ENCODE measurements around the gene TMEM9.

The TMEM9 gene

DNA sequence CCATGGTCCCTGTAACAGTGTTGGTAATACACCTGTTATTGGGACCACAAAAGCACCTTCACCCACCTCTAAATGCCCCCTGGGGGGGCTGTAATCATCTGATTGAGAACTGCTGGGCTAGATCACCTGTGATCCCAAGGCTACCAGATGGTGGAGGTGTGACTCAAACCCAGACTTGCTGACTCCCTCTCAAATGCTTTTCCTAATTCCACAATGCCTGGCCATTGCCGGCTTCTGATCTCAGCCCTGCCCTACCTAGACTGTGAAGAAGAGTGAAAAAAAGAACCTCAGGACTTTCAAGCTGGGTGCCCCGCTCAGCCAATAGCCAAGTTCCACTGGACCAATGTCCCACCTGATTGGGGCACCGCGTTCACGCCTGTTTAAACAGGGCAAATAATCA lies 9.6 kb downstream of the TMEM9 start:
- DNase-seq: no peak

DNA sequence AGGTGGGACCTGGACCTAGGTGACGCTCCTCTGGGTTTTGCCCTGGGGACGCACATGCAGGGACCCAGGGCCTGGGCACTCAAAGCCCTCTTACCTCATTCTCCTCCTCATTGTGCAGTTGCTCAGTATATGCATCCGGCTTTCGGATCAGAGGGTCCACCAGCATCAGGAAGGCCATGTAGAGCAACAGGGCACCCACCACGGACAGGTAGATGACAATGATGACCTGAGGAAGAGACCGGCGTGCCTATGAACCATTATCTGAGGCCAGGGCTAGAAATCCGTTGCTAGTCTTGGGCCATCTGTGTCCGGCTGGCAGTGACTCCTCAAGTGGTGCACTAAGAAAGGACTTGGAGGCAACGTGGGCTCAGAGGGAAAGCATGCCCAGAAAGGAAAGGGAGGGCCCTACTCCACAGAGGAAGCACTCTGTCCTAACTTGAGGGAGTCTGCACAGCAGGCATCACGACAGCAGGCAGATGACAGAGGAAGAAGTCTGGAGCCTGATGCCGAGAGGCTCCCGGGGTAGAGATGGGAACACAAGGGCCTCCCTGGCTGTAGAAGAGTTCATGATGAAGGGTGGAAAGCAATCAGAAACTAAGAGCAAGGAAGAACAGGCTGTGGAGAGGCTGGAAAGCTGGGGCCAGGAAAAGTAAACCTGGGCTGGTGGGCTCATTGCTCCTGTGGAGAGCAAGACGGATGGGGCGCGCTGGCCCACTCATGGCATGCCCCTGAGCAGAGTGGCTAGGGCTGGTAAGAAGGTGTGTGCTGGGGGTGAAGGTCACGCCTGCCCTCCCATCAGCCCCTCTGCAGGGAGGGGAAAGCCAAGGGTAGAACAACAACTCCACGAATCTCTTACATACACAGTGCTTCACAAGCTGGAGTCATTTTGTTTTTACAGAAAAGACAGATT lies 10.3 kb downstream of the TMEM9 start:
- DNase-seq: no peak

DNA sequence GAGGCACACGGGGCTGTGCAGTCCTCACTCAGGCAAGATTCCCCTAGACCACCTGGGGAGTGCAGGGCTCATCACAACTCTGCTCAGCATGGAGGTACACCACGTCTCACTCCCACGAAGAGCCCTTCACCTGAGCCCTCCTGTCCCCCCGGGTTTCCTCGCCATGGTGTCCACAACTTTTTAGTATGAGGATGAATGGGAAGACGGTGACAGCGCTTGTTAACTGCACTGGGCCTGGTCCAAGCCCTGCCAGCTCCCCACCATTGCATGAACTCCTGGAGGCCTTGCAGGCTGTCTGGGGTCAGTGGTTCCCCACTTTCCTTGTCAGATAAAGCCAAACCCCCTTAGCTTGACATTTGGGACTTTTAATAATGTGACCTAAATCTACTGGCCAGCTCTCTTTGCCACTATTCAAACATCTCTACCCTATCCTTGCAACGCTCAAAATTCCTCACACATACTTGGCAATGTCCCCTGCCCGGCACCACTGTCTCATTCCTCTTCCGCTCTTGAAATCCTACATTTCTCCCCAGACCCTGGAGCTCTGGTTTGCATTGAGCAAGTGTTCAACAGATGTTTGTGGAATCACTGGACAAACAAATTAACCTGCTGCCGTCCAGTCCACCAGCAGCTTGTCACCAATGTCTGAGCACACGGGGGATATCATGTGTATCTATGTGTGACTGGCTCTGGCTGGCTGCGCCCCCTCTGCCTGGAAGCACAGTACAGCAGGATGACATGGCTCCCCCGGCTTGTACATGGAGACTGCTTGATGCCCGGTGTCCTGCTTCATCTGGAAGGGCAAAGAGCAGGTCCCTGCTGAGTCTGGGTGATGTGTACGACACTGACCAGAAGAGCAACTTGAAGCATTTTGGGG lies 11.2 kb downstream of the TMEM9 start:
- DNase-seq: no peak

DNA sequence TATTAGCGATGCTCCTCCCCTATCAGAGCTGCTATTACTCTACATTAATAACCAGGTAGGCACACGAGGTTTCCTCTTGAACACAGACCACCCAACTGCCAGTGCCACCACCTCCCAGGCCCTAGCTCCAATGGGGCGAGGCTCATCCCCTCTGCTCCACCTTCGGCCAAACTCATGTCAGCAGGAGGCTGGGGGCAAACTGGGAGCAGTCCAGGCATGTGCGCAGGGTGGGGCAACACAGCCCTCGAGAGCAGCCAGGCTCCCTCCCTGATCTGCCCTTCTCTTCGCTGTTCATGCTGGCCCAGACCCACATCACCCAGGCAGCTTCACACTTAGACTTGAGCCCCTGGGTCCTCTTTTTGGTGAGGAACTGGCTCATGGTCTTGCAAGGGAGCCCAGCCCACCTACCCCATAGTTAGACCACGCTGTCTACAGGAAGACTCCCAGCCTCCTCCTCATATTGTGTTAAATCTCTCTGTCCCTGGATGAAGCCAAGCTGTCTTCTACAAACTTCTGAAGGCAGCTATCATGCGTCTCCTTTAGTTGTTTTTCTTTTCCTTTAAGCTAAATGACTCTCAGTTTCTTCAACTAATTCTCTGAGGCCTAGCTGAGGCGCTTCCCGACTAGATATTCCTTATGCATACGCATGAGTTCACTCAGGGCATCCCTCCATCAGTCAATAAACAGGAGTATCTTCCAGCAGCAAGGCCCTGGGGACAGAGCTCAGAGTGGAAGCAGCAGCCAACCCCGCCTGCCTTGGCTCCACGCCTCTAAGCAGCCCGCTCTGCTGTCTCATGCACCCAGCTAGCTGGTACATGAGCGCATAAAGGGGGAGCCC lies 12.0 kb downstream of the TMEM9 start:
- no peak for DNase-seq

DNA sequence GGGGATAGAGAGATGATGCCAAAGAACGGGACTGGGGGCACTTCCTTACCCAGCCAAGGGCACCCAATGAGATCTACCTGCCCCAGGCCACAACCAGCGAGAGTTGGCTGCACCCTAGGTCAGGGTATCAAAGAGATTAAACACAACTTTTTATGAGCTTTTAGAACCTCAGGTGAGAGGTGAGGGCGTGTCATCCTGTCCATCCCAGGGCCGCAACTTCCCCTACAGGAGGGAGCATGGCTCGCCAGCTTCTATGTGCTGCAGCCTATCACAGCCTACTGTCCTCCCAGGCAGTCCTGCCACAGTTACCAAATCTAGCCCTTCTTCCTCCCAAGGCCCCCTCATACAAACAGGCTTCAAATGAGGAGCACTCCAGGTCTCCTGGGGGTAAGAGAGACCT lies 12.9 kb downstream of the TMEM9 start:
- DNase-seq: no peak

DNA sequence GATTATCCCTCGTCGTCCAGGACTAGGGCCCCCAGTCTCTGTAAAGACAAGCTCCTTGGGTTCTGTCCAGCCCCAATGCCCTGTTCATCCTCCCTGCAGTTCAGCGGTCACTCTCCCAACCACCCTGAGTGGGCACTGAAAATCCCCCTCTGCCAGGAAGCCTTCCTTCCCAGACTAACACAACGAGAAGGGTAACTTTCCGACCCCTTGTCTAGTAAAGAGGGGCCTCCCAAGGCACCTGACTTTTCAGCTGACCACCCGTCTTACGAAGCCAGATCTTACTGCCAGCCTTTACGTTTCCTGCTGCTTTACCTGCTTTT lies 13.4 kb downstream of the TMEM9 start:
- DNase-seq: no peak

DNA sequence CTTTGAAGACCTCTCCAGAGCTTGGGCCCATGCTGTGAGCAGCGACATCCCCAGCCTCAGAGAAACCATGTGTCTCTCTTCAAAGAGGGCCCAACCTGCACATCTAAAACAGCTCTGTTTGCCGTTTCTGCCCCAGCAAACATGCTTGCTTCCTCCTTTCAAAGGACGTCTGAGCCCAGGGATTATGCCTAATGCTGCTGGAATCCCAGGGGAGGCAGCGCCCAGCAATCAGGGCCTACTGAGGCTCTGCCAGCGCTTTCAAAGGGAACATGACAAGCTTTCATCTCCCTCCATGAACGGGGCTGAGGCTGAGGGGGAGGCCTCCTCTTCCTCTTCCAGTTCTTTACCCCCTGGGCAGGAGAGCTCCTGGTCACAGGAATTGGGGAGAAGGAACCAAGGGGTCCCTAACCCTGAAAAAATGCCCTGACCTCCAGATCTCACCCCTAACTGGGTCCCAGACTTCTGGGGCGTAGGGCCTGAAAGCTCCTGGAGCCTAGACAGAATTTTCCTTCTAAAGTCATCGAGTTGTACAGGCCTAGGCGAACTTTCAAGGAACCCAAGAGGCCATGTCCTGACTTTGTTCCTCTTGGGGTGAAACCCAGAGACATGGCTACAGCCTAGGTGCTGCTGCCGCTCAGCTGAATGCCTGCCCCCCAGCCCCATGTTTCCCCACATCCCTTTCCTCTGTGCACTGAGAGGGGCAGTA lies 13.9 kb downstream of the TMEM9 start:
- no peak for DNase-seq

DNA sequence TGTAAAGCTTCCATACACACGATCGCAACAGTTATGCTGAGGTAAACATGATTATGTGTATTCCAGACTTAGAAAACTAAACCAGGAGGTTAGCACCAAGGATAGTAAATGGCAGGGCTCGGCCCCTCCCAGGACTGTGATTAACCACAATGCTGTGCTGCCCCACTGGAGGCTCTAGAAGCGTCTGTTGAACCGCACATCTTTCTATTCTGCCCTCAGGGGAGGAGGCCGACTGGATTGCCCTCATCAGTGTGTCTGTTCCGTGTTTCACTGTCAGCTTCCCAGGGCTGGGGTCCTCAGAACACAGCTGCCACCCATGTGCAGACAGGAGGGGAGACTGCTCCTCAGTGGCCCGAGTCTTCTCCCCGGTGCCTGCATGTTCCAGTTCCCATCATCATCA lies 14.5 kb downstream of the TMEM9 start:
- no peak for DNase-seq

DNA sequence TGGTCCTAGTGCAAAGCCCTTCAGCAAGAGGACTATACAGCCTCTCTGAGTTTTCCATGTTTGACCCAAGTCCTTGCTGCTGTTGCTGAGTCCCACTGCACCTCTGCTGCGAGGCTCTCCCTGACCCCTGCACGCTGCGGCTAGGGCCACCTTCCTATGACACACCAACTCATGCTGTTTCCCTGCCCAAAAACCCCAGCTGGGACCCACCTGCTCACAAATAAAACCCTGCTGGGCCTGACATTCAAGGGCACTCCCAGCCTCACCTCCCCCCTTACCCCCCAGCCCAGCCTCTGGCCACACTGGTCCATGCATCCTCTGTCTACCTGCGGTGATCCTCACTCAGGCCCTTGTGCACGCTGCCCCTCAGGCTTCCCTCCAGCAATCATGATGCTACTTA lies 15.0 kb downstream of the TMEM9 start:
- no peak for DNase-seq

DNA sequence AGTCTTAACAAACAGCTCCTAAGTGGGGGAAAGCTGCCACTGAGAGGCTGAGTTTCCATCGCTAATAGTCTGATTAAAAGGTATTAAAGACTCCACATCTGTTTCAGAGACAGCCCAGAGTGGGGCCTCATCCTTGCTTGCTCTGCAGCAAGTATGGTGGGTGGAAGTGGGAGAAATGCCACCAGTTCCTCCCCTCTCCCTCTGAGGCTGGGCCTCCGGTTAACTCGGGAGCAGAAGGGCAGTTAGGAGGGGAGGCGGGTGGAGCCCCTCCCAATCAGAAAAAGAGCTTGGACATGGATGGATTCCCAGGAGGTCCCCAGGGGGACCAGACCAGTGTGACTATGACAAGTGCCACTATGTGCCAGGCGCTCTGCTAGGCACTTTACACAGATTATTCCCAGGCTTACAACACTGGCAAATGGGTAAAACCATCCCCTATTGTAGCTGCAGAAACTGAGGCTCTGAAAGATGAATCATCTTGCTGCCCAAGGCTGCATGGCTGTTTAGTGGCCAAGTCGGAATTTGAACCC lies 15.9 kb downstream of the TMEM9 start:
- DNase-seq: no peak

DNA sequence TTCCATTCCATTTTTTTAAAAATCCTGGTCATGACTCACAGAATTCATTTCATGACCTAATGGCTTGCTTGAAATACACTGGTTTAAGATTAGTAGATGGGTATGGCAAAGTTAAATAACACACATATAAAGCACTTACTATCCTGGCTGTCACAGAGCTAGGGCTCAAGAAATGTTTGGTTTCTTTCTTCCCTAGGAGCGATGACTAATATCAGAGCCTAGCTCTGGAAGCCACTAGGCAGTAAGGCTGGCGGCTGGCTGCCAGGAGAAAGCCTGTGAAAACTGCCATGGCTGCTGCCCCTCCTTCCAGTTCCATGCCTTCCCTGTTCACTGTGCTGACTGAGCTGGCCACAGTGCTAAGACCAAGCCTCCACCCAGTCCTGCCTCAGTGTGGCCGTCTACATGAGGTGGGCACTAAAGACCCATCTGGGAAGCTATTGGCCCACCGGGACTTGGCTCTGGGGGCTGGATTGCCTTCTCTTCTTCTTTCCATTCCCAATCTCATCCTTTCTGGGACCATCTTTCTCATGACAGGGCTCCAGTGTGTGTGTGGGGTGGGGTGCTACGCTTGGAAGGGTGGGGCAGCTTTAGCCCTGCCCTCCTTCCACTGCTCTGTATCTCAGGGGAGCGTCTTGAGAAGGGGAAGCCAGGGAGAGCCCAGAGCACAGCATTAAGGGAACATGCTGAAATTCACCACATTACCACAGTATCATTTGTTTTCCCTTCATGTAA lies 16.5 kb downstream of the TMEM9 start:
- no peak for DNase-seq

DNA sequence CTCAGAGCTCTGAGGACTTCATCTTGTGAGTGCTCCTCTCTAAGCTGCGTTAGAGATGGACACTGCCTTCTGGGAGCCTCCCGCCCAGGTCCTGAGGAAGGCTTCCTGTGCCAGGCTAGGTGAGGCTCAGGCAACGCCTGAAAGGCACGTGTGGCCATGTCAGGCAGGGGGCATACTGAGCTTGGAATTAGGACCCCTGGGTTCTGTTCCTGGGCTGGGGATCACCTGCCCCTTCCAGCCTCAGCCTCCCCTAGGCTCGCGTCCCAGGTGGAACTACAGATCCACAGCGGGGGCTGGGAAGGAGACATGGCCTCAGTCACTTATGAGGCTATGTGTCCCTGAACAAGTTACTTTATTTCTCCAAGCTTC lies 17.3 kb downstream of the TMEM9 start:
- DNase-seq: no peak

DNA sequence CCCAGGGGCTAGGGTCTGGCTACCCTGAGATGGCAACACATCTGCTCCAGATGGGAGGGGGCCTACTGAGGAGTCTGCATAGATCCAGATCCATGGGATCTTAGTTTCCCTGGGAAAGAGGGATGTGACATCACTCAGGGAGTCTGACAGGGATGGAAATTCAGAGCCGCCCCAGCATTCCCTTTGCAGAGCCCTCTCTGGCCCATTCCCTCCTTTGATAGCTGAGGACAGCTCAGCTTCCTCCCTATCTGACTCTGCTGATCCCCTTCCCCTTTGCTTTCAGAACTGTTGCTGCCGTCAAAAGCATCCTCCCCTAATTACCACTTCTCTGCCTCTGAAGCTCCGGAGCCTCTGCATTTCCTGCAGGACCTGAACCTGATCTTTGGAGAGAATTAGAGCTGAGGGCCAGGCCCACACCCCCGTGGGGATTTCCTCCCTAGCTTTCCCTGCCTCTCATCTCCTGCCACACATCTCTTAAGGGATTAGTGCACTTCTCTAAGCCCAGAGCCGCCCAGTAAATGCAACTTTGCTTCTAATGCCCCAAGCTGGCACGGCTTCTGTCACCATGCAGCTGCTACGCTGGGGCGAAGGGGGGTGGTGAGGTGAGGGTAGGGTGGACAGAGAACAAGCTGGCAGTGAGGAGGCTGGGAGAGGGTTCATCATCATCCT lies 17.8 kb downstream of the TMEM9 start:
- DNase-seq: no peak

DNA sequence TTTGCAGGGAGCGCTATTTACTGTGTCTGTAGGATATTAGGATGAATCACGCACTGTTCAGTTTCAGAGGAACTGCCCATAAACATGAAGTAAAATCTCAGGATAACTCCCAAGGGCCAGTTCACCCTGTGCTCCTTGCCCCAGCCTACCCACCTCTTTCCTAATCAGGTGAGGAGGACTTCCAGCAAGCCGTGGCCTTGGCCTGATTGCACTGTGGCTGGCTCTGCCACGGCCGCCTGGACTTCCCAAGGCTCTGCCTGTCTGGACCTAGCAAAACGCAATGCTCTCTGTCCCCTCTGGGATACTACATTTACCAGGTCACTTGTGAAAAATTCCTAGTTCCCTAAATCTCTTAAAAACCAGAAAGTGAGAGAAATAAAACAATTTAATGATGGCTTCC lies 19.9 kb downstream of the TMEM9 start:
- no peak for DNase-seq

DNA sequence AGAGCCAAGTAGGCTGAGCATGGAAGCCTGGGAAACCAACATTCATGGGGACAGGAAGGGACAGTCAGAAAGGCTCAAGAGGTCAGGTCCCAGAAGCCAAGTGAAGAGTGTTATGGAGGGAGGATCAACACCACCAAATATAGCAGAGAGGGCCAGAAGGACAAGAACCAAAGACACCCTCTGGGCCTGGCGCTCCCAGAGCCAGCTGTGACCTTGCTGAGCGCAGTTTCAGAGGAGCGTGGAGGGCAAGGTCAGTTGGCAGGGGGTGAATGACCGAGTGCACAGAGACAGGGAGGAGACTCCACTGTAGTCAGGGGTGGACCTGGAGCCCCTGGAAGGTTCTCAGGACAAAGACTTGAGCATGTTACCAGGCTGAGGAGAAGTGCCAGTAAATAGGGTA lies 22.9 kb downstream of the TMEM9 start:
- DNase-seq: no peak

DNA sequence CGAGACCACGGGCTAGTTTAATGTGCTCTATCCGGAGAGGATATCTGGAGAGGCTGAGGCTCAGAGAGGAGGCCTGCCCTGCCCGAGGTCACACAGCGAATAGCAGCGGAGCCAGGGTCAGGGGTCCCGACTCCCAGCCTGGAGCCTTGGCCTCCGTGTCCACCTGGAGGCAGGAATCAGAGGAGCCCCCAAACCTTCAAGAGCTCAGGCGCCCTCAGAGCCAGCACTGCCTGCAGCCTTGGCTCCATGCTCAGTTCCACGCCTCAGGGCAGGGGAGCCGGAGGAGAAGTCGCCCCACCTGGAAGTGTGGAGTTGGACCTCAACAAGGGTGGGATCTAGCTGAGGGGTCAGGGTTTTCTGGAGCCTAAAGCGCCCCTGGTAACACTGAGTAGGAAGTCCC lies 25.3 kb downstream of the TMEM9 start:
- no peak for DNase-seq

DNA sequence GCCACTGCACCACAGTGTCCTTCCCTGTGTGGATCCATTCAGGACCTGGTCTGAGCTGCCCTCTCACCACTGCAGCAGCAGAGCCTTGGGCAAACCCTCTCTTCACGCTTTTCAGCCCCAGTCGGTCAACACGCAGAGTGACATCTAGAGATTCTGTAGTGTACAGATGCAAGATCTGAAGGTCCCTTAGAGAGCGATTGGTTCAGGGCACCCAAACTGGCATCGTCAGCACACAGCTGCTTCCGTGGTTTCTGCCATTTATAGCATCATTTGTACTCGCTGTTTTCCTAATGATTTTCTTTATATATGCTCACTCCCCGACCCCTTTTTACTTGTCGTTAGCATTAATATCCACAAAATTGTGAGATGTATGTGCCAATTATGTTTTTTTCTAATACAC lies 25.8 kb downstream of the TMEM9 start:
- no peak for DNase-seq

DNA sequence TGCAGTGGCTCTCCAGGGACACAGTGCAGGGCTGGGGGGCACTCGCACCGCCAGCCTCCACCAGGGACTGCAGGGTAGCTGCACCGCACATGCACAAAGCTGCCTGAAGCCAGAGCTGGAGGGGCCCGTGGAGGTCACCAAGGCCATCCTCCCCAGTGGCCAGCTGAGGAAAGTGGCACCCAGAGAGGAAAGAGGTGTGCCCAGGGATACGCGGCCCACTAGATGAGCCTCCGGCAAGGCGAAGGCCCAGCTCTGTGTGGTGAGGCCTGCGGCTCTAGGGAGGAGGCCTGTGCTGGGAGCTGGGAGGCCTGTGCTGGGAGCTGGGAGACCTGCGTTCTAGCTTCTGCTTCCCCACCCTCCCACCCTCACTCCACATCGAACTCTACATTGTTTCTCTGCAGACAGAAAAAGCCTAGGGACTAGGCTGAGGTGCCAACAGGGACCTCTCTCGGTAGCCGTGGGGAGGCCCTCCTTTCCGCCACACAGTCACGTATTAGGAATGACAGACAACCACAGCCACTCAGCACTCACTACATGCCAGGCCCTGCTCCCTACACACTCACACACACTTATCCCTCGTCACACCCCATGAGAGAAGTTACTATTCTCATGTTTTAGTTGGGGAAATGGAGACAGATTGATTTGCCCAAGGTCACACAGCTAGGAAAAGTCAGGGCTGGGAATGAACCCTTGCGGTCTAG lies 26.4 kb downstream of the TMEM9 start:
- no peak for DNase-seq

DNA sequence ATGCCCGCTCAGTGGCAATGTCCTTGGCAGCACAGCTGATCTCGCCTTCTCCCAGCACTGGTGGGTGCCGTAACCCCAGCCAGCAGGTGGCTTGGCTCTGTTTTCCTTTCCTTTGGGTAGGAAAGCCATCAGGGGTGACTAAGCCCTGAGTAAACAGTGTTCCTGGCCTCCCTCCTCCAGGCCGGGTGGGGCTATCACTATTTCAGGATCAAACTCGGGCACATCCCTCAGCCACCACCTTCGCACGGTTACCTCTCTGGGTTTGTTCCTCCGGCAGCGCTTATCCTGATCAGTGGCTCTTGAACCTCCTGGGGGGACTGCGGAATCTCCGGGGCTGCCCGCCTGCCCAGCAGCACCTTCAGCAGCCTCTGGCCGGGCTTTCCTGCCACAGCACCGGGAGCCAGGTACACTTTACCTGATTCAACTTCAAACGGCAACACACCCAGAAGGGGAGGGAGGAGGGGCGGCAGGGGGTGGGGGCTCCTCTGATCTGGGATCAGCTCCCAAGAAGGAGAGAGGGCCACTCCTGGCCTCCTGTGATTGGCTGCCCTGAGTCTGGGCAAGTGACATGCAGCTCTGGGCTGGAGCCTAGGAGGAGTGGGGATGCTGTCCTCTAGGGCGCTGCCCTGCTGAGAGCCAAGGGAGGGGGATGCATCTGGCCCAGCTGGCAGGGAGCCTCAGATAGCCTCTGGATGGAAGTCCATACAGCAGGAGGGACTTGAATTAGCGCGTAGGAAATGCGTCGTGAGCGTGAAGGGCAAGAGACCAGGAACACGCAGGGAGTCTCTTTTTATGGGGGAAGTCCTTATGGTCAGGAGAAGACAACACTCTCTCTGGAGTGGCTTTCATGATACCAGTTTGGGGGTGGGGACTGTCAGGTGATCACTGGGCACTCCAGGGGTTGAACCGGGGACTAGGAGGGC lies 27.2 kb downstream of the TMEM9 start, which contains the start of gene ASCL5:
ASCL5 (minus strand) TSS at position 353 of the 923 bp plus-strand sequence. CDS start 11,812 bp downstream, outside the sequence.
- DNase-seq: no peak

Data from activated CD4-positive, CD25-positive, alpha-beta regulatory T cell treated with anti-CD3 and anti-CD28 coated beads, Interleukin-2, amount 50 U/mL, for 72 hours (primary cell).